Measurements from ENCODE around the gene GEMIN2.

- no peak for TF ChIP-seq CTCF (IDR thresholded peaks at IDR 0.05)
- no peak for TF ChIP-seq POLR2A (IDR thresholded peaks at IDR 0.05; ENCODE audit: low read depth)
- no peak for TF ChIP-seq EP300 (IDR thresholded peaks at IDR 0.05)
Measured at GRCh38 chr14:39113685-39114072, 444 bp upstream of the GEMIN2 start.

Measured in esophagus muscularis mucosa (tissue), 4 donors.